Renal cortex interstitium (tissue), 11 donors: ENCODE results near the gene P3H3. TPM values are rescaled to one million over a fixed set of nuclear protein-coding genes. Genes with fewer than 3 reads are reported as not detected.
"Not testable (repeated sequence)": the region's sequence is repeated elsewhere in the genome, so short reads cannot be mapped to it uniquely, and the experiment has no call there.

Source experiments
- DNase-seq, 11 donors: peaks; one replicate each; pipeline ENCODE4 v3.0.0-alpha.2; 2013; ENCODE audit warnings: low read depth in 9 of 11, low spot score in 4 of 11; ENCODE audit errors: extremely low read depth in 1 of 11
- polyA plus RNA-seq, 3 donors: library from polyadenylated mRNA; unstranded; fragments of 120-200 nt; gene quantifications; one replicate each; pipeline ENCODE4 v1.2.1, GENCODE V29; 2013; ENCODE audit not compliant: insufficient read length in 3 of 3

P3H3 gene
- polyA plus RNA-seq, 3 donors: 24.4 to 41.2 (median 35.2) TPM

DNA sequence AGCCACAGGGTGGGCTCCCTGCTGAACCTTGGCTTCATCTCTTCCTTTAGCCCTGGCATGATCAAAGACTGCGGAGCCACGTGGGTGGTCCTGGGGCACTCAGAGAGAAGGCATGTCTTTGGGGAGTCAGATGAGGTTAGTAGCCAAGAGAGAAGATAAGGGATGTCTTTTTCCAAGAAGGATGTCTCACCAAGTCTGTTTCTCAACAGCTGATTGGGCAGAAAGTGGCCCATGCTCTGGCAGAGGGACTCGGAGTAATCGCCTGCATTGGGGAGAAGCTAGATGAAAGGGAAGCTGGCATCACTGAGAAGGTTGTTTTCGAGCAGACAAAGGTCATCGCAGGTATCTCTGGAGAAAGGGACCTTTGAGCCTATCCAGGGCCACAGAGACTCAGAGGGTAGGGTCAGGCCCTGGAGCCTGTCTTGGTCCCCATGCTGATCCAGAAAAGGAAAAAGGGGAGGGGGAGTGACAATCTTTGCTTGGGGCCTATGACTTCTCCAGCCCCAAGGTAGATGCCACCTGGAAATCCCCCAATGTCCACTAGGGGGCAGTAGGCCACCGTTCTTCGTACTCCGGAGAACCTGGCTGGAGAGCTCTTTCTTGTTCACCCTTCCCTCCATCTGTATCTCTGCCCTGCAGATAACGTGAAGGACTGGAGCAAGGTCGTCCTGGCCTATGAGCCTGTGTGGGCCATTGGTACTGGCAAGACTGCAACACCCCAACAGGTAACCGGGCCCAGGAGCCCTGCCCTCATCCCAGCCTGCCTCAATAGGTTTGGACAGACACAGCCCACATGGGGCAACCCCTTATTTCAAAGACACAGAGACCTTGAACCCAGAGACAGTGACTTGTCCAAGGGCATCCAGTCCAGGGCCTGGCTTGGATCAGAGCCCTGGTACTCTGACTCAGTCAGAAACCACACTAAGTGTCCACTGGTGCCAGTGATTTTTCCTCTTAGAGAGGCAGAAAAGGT lies 41.1 kb downstream of the P3H3 start:
- peak in 8 of 11 donors; percentile 70 to 84 (median 78) for DNase-seq

DNA sequence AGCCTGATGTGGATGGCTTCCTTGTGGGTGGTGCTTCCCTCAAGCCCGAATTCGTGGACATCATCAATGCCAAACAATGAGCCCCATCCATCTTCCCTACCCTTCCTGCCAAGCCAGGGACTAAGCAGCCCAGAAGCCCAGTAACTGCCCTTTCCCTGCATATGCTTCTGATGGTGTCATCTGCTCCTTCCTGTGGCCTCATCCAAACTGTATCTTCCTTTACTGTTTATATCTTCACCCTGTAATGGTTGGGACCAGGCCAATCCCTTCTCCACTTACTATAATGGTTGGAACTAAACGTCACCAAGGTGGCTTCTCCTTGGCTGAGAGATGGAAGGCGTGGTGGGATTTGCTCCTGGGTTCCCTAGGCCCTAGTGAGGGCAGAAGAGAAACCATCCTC lies 42.1 kb downstream of the P3H3 start:
- DNase-seq: not testable (repeated sequence)

DNA sequence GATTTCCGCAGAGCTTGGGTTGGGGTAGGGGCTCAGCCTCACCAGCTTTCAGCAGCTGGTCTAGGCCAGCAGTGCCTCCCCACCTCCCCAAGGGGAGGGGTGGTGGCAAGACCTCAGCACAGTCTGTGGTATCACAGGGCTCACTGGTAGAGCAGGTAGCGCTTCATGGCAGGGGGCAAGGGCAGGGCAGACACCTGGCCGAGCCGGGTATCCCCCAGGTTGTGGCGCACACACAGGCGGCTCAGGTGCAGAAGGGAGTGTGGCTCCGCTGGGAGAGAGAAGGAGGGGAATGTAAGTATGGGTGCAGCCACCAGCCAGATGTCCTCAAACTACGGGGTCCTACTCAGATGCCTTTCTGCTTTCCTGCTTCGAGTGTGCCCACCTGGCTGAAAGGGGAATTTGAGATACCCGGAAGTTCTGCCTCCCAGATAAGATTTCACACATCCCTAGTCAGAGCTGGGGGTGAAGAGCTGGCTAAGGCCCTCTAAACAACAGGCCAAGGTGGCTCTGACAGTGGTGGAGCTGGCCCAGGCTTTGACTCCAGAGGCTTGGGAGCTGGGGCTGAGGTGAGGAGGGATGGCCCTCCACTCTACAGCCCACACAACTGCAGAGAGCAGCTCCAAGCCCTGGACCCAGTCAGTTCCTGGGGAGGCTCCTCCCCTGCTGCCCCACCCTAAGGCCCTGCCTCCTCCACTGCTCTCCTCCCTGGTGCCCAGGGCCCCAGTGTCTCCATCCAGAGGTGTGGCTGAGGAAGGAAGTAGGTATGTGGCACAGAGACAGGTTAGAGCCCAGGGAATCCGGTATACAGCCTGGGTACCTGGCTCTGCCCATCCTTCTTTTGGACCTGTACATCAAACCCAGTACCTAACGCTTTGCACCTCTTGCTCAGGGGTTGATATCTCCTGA lies 43.1 kb downstream of the P3H3 start:
- DNase-seq: no peak

DNA sequence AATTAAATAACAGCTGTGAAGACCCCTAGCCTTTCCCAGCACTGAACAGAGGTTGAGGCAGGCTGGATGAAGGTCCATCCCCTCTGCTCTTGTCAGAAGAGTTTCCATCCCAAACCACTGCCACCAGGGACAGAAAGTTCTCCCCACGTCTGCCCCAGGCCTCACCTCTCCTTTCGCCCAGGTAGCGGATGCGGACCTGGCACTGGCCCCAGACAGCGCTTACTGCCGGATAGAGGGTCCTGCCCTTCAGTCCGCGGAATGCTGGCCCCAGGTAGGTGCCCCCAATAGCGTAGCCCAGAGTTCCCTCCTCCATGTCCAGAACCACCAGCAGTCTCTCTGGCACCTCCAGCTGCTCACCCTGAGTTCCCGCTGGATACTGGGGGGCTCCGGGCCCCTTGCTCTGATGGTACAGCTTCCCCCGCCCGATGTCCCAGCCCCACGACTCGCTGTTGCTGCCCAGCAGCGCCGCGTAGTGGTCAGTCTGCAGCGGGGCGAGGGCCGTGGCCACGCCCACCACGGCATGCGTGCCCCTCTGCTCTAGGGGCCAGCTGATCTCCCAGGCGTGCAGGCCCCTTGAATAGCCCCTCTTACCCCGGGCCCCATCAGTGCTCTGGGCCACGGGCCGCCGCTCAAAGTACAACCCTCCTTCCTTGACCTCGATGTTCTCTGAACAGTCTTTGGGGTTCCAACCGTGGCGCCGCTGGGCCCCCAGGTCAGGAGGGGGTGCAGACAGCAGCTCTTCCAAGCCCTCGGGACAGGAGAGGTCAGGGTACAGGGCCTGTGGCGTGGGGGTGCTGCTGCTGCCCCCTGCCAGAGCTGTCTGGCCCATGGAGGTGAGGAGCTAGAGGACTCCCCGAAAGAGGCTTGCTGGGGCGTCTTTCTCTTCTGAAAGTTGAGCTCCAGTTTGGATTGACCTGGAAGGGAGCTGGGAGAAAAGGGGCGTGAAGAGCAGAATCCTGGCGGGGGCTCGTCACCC lies 44.2 kb downstream of the P3H3 start:
- DNase-seq: peak in 9 of 11 donors; percentile 53 to 83 (median 76)

DNA sequence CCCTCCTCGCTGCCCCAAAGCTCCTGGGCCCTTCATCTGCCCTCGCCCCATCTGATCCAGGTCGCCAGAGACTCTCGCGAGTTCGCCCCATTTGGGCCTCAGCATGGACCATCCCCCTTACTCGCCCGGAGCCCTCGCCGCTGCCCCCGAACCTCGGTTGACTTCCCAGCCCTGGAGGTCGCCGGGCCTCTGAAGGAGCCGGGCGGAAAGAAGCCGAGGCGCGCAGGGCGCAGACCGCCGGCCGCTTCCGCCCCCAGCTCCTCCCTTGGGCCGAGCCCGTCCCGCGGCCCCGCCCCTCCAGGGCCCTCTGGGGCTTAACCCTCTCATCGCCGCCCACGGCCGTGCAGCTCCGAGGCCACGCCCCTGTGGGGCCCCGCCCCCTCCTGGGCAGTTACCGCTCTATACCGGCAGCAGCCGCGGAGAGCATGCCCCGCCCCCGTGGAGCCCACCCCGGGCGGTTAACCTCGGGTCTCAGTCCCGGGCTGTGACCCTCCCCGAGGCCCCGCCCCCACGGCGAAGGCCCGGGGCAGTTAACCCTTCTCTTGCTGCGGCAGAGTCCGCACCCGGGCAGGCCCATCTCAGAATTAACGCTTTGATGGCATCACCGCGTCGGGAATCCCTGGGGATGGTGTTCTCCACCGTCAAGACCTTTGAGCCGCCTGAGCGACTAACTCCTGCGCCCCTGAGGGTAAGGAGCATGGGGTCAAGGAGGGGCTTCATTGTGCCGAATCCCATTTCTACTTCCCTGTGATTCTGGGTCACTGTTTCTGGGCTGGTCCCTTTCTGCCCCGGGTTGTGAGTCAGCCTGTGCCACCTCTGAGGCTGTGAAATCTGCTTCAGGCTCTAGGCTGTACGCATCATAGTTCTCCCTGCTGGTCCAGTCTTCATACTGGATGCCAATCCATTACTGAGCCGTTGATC lies 45.1 kb downstream of the P3H3 start, which contains the start of gene SPSB2:
Gene SPSB2 (minus strand): TSS at position 210 of the 921 bp plus-strand sequence. CDS start 402 bp downstream, outside the sequence.
- DNase-seq: peak; percentile 93 to 99 (median 97)

DNA sequence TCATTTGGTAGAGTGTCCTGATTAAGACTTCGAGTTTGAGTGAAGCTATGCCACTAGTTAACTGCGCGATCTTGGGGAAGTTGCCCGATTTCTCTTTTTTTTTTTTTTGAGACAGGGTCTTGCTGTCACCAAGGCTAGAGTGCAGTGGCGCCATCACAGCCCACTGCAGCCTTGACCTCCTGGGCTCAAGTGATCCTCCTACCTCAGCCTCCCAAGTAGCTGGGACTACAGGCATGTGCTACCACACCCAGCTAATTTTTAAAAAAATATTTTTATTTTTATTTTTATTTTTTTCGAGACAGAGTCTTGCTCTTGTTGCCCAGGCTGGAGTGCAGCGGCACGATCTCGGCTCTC lies 45.8 kb downstream of the P3H3 start:
- not testable (repeated sequence) for DNase-seq

DNA sequence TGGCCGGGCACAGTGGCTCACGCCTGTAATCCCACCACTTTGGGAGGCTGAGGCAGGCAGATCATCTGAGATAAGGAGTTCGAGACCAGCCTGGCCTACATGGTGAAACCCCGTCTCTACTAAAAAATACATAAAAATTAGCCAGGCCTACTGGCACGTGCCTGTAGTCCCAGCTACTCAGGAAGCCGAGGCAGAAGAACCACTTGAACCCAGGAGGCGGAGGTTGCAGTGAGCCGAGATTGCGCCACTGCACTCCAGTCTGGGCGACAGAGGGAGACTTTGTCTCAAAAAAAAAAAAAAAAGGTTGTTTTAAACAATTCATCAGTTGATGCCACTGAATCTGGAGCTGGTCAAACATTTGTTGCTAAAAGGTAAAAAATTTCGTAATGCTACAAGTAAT lies 51.6 kb downstream of the P3H3 start:
- DNase-seq: not testable (repeated sequence)

DNA sequence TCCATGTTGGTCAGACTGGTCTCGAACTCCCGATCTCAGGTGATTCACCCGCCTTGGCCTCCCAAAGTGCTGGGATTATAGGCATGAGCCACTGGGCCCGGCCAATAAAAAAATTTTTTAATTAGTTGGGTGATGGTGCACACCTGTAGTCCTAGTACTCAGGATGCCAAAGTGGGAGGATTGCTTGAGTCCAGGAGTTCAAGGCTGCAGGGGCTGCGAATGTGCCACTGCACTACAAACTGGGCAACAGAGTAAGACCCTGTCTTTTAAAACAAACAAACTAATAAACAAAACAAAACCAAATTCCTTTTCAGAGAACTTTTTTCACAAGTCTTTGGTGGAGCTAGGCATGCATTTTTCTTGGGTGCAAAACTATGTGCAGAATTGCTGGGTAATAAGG lies 55.0 kb downstream of the P3H3 start:
- DNase-seq: no peak

DNA sequence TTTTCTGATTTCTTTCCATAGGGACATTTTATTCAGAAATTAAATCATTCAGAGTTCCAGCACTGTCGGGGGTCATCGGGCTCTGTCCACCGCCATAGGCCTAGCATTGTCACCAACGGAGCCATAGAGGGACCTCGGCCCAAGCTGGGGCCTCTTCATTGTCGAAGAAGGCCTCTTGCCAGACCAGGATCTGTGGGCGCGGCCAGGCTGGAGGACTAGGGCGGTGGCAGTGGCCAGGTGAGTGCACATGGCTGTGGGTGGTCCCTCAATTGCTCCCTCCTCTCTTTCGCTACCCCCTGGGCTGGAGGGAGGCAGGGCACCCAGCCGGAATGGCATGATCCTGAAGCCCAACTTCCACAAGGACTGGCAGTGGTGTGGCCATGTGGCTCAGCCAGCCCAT lies 55.5 kb downstream of the P3H3 start:
- DNase-seq: no peak

DNA sequence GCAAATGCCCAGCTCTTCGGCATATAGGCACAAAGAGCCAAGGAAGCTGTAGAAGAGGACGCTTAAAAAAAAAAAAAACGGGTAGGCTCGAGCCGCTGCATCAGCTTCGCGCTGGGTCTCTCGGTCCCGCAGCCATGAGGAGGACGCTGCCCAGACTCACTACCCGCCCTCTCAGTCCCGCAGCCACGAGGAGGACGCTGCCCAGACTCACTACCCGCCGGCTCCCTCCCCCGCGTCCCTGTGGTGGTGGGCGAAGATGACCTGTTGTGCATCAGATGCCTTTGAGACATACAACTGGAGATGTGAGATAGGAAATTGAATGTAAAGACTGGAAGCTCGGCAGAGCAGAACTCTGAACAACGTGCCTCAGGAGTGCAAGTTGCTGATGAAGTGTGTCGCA lies 56.3 kb downstream of the P3H3 start:
- DNase-seq: no peak

DNA sequence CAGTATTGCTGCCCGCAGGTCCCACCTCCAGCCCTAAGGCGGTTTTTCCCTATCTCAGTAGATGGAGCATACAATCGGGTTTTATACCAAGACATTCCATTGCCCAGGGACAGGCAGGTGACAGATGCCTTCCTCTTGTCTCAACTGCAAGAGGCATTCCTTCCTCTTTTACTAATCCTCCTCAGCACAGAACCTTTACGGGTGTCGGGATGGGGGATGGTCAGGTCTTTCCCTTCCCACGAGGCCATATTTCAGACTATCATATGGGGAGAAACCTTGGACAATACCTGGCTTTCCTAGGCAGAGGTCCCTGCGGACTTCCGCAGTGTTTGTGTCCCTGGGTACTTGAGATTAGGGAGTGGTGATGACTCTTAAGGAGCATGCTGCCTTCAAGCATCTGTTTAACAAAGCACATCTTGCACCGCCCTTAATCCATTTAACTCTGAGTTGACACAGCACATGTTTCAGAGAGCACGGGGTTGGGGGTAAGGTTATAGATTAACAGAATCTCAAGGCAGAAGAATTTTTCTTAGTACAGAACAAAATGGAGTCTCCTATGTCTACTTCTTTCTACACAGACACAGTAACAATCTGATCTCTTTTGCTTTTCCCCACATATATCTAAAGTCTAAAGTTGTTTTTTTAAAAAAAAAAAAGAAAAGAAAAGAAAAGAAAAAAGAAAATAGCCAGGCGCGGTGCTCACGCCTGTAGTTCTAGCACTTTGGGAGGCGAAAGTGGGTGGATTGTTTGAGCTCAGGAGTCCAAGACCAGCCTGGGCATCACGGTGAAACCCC lies 58.2 kb downstream of the P3H3 start:
- not testable (repeated sequence) for DNase-seq

DNA sequence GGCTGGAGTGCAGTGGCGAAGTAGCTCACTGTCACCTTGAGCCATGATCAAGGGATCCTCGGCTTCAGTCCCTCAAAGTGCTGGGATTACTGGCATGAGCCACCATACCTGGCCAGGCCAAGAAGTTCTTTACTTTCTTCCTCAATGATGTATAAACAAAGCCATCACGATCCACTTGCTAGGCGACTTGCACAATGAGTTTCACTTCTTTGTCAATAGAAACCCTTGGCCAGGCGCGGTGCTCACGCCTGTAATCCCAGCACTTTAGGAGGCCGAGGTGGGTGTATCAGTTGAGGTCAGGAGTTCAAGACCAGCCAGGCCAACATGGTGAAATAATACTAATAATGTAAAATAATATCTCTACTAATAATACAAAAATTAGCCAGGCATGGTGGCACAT lies 59.3 kb downstream of the P3H3 start:
- DNase-seq: no peak

DNA sequence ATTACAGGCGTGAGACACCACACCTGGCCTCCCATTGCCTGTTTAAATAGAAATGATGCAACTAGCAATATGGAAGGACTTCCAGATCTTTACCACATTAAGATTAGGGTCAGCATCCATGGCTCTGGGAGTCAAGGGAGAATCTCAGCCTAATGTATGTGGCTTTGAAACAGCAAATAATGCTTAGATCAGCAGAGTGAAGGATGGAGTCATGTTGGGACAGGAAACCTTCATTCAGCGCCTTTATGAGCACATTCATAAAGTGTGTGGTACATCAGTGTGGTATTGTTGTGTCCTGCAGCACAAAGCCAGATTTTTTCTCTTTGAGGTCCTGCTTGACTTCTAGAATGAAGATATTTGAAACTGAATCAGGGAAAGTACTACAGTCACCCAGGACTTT lies 60.2 kb downstream of the P3H3 start:
- no peak for DNase-seq

DNA sequence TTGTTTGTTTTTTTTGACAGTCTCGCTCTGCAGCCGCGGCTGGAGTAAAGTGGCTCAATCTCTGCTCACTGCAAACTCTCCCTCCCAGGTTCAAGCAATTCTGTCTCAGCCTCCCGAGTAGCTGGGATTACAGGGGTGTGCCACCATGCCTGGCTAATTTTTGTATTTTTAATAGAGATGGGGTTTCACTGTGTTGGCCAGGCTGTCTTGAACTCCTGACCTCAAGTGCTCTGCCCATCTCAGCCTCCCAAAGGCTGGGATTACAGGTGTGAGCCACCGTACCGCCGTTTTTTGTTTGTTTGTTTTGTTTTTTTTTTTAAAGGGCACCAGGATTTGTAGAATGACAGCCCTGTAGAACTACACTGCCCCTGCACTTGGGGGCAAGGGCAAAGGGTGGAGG lies 60.6 kb downstream of the P3H3 start:
- DNase-seq: not testable (repeated sequence)
